OCI-M1 (cell line): Measurements from ENCODE around the gene ADAMTS2.

Experiments used
- DNase-seq: peaks from one replicate; lab custom pipeline; 2025; lab: John Stamatoyannopoulos, UW

The ADAMTS2 gene

GRCh38 chr5:179232091-179232735 lies 113.0 kb downstream of the ADAMTS2 start:
- no peak for DNase-seq

DNA sequence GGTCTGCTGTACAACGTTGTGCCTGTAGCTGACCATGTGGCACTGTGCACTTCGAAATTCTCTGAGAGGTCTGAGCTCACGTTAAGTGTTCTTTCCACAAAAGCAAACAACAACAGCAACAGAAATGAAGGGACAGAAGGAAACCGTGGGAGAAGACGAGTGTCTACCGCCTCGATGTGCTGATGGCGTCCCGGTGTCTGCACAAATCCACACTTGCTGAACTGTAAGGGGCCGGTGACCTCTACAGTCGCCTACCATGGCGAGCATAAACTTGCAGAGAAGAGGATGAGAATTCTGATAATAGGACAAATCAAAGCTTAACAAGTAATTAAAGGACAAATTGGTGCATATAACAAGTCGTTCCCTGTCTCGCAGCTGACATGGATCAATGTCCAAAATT lies 114.0 kb downstream of the ADAMTS2 start:
- DNase-seq, result no peak

DNA sequence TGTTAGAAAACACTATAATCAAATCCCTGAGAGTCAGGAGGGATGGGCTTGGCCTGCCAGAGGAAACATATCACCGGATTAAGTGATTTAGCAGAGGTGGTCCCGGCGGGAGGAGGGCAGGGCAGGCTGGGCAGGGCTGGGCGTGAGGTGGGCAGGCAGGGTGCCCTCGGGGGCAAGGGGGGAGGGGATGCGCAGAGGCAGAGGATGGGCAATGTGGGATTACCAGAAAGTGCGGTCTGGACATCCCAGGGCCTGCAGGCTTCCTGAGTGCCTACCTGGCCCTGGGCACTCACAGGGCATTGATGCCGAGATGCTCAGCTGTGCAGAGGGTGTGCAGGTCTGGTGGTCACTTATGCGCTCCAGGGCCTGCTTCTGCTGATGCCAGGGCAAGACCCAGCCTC lies 115.2 kb downstream of the ADAMTS2 start:
- DNase-seq, result no peak

DNA sequence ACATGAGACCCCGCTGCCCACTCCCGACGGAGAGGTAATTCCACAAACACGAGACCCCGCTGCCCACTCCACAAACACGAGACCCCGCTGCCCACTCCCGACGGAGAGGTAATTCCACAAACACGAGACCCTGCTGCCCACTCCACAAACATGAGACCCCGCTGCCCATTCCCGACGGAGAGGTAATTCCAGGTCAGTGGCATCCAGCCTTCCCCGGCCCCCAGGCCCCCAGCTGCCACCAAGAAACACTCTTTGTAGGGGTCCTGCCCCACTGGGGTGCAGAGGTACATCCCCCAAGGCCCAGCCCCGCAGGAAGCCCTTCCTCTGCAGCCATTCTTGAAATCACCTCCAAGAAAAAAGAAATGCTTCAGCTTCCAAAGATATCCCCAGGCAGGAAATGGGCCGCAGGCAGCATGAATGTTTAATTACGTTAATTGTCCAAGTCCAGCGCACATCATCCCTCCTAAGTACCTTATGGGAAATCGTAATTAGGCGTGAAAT lies 115.9 kb downstream of the ADAMTS2 start:
- DNase-seq, result no peak

GRCh38 chr5:179228341-179229121 lies 116.7 kb downstream of the ADAMTS2 start:
- DNase-seq, result no peak

- DNase-seq, result no peak
Observed at GRCh38 chr5:179227580-179228311, 117.5 kb downstream of the ADAMTS2 start.

DNA sequence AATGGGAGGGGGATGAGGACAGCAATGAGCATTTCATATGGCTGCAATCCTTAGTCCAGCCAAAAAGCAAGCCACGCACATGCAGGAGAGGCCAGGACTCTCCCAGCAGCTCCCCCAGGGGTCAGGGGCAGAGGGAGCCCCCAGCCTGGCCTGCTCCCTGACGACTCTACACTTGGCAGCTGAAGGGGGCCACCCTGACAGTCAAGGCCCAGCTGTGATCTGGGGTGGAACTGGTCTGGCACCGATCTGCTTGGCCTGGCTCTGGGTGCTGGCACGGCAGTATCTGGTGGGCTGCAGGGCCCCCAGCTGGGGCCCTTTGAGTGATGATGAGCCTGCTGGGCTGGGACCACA lies 118.1 kb downstream of the ADAMTS2 start:
- DNase-seq, result no peak

GRCh38 chr5:179226696-179227095 lies 118.6 kb downstream of the ADAMTS2 start:
- DNase-seq, result no peak

GRCh38 chr5:179225387-179225786 lies 119.9 kb downstream of the ADAMTS2 start:
- DNase-seq, result no peak

DNA sequence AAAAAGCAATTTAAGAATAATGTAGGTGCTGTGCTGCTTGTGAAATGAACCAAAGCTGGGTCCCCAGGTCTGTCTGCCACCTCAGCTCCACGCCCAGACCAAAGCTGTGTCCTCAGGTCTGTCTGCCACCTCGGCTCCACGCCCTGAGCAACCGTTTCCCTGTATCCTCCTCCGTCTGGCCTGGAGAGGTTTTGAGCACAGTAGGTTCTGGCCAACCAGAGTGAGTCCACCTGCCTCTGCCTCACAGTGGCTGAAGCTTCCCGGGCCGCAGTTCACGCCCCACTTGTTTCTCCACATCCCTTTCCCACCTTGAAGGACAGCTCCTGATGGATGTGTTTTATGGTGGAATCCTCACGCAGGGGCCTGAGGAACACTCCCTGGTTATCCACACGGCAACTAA lies 120.5 kb downstream of the ADAMTS2 start:
- DNase-seq, result no peak

DNA sequence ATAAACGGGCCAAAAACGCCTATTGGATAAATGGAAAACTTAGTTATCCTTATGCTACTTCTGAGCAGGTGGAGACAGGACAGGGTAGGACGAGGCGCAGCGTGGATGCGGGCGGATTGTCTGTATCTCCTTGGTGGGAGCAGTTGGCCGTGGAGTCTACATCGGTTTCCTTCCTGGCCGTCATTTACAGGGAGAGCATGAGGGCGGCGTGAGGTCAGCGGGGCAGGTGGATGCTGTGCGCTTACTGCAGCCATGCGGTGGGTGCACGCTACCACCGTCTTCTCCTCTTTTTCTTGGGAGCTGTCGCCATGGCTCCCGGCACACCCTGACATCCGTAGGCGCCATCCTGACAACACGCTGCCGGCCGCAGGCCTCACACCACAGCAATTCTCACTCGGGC lies 121.3 kb downstream of the ADAMTS2 start:
- no peak for DNase-seq

- DNase-seq, result no peak
Observed at GRCh38 chr5:179223528-179223927, 121.7 kb downstream of the ADAMTS2 start.

GRCh38 chr5:179222246-179223017 lies 122.8 kb downstream of the ADAMTS2 start:
- no peak for DNase-seq

DNA sequence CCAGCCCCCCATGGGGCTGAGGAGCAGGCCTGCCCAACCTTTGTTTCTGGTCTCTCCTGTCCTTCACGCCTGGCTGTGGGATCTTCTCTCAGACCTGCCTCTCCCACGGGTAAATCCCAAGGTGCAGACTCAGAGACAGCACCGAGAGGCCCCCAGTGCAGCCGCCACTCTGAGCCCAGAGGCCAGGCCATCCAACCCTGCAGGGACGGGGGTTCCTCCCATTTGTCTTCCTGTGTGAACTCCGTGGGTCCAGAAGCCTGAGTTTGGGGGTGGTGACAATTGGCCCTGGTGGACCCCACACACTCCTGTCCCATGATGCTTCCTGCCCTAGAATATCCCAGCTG lies 123.4 kb downstream of the ADAMTS2 start:
- no peak for DNase-seq

- no peak for DNase-seq
Observed at GRCh38 chr5:179221196-179221876, 123.9 kb downstream of the ADAMTS2 start.

- no peak for DNase-seq
Observed at GRCh38 chr5:179220716-179221115, 124.5 kb downstream of the ADAMTS2 start.

- no peak for DNase-seq
Observed at GRCh38 chr5:179219661-179220620, 125.3 kb downstream of the ADAMTS2 start.

GRCh38 chr5:179218943-179219330 lies 126.3 kb downstream of the ADAMTS2 start:
- no peak for DNase-seq

GRCh38 chr5:179217956-179218942 lies 127.0 kb downstream of the ADAMTS2 start:
- DNase-seq, result no peak
